OCI-LY3 (cell line): ENCODE results near the gene PTPRM.

Experiments used
- CTCF ChIP-seq: fragments of 200-600, 300-600 bp; sonication (generic); IDR thresholded peaks from 2 replicates; pipeline ENCODE4 v1.5.1; 2014; ENCODE audit warnings: antibody characterized with exemption, low read length, low read depth
- EZH2phosphoT487 ChIP-seq: fragments of 200-600 bp; shearing (Covaris generic); IDR thresholded peaks from 2 replicates; pipeline ENCODE4 v1.6.1; 2018; ENCODE audit warnings: antibody characterized with exemption, mixed run types, low read depth

GRCh38 chr18:7824970-7825369, 257.9 kb downstream of the PTPRM start:
- TF ChIP-seq CTCF (no peak), EZH2phosphoT487 (no peak)
